Testis (tissue), 3 donors: ENCODE results near the gene AMOTL1. TPM values are rescaled to one million over a fixed set of nuclear protein-coding genes. Genes with fewer than 3 reads are reported as not detected.

Source experiments
- DNase-seq: peaks from one replicate; pipeline ENCODE4 v3.0.0-alpha.2; 2019
- H3K27ac ChIP-seq, 2 donors: fragments of 200-600 bp; sonication (generic); one replicate each; pipeline ENCODE4 v1.5.1; 2019
- H3K27me3 ChIP-seq: fragments of 200-600 bp; sonication (generic); one replicate; pipeline ENCODE4 v1.5.1; 2019
- H3K36me3 ChIP-seq: fragments of 200-600 bp; sonication (generic); one replicate; pipeline ENCODE4 v1.5.1; 2017; ENCODE audit warnings: low read depth; ENCODE audit errors: missing control alignments
- H3K4me1 ChIP-seq: fragments of 200-600 bp; sonication (generic); one replicate; pipeline ENCODE4 v1.5.1; 2019
- H3K4me3 ChIP-seq, 2 donors: fragments of 200-600 bp; sonication (generic); one replicate each; pipeline ENCODE4 v1.5.1; 2017 to 2019
- H3K9me3 ChIP-seq: fragments of 200-600 bp; sonication (generic); one replicate; pipeline ENCODE4 v1.5.1; 2017
- CTCF ChIP-seq, 3 experiments: fragments of 450-650 bp in 2 of 3; fragments of 200-600 bp in 1 of 3; sonication (generic) in 1 of 3; IDR thresholded peaks; one replicate each; pipeline ENCODE4 v1.5.1; 2016 to 2019; ENCODE audit warnings: antibody characterized with exemption in 3 of 3, mild to moderate bottlenecking in 2 of 3, moderate library complexity in 1 of 3
- POLR2A ChIP-seq: fragments of 450-650 bp; IDR thresholded peaks from one replicate; pipeline ENCODE4 v1.6.1; 2017; ENCODE audit warnings: antibody characterized with exemption, mild to moderate bottlenecking, moderate library complexity
- WGBS, 2 donors: methylation state at CpG; one replicate each; pipeline ENCODE4 v1.1.5; 2018; 5-methylcytosine and 5-hydroxymethylcytosine counted together
- intact Hi-C: fragments of 100-400 bp; cut with DNase I; formaldehyde crosslinking; loops from one replicate; pipeline ENCODE4 v1.15.1; 2023; ENCODE audit warnings: low total_unique reads
- polyA plus RNA-seq: library from polyadenylated mRNA; stranded (reverse); fragments of 350-450 nt; fragmentation: Illumina TruSeq; extraction: RNeasy Lipid Tissue Mini Kit (QIAGEN cat#74804); gene quantifications from one replicate; pipeline ENCODE4 v1.2.3, GENCODE V29; 2014; ENCODE audit warnings: low read depth, low replicate concordance; ENCODE audit not compliant: insufficient read depth
- total RNA-seq, 2 donors: library from RNA; depleted of rRNA; stranded (reverse); fragments of >200 nt; gene quantifications; one replicate each; pipeline ENCODE4 v1.2.3, GENCODE V29; 2016

The AMOTL1 gene
- total and polyA plus RNA-seq, 3 donors from 2014 or later = 17.1 to 25.4 (median 18.7) TPM

- no peaks in the 10 kb centered on the region for H3K9me3 ChIP-seq
Measured at GRCh38 chr11:94758666-94759065, 9.5 kb upstream of the AMOTL1 start.

GRCh38 chr11:94759522-94759921 is 8.6 kb upstream of the AMOTL1 start:
- TF ChIP-seq CTCF (IDR thresholded peaks at IDR 0.05) (no peak), POLR2A (no peak)
- WGBS, 2 donors = 90 to 93% methylated on average over 2 of the region's 2 CpGs
- no peaks in the 10 kb centered on the region for H3K27me3 ChIP-seq
- no peaks in the 10 kb centered on the region for H3K9me3 ChIP-seq
- no peak overlapping the region for H3K27ac ChIP-seq
- H3K4me1 ChIP-seq = no peaks in the 10 kb centered on the region
- DNase-seq = no peak
- no peaks in the 10 kb centered on the region for H3K36me3 ChIP-seq
- intact Hi-C loops = no loop called here
- no peak overlapping the region for H3K4me3 ChIP-seq

More at GRCh38 chr11:94758666-94759065, 9.5 kb upstream of the AMOTL1 start:
- TF ChIP-seq CTCF (IDR thresholded peaks at IDR 0.05) (no peak), POLR2A (no peak)
- no peak overlapping the region for H3K27ac ChIP-seq
- intact Hi-C loops = no loop called here
- no peaks in the 10 kb centered on the region for H3K36me3 ChIP-seq
- H3K4me1 ChIP-seq = no peaks in the 10 kb centered on the region
- H3K27me3 ChIP-seq = no peaks in the 10 kb centered on the region
- WGBS, 2 donors = 70 to 80% methylated on average over 3 of the region's 3 CpGs
- DNase-seq = no peak
- H3K4me3 ChIP-seq = no peak overlapping the region

GRCh38 chr11:94760296-94760695 is 7.9 kb upstream of the AMOTL1 start:
- H3K4me1 ChIP-seq = no peaks in the 10 kb centered on the region
- no peak overlapping the region for H3K27ac ChIP-seq
- H3K9me3 ChIP-seq = no peaks in the 10 kb centered on the region
- no peak overlapping the region for H3K4me3 ChIP-seq
- no peak for DNase-seq
- H3K27me3 ChIP-seq = no peaks in the 10 kb centered on the region
- TF ChIP-seq CTCF (IDR thresholded peaks at IDR 0.05) (no peak), POLR2A (no peak)
- H3K36me3 ChIP-seq = no peaks in the 10 kb centered on the region
- intact Hi-C loops = no loop called here

- H3K4me3 ChIP-seq = no peak overlapping the region
- no peak for DNase-seq
- H3K36me3 ChIP-seq = no peaks in the 10 kb centered on the region
- WGBS, 2 donors = 96 to 100% methylated on average over 1 of the region's 1 CpG
- TF ChIP-seq POLR2A = no peak
- TF ChIP-seq CTCF (IDR thresholded peaks at IDR 0.05) = peak in 2 of 3 experiments; percentile 6 to 17
- H3K27me3 ChIP-seq = no peaks in the 10 kb centered on the region
- no peaks in the 10 kb centered on the region for H3K9me3 ChIP-seq
- H3K4me1 ChIP-seq = no peaks in the 10 kb centered on the region
- H3K27ac ChIP-seq = no peak overlapping the region
- intact Hi-C loops = no loop called here
Measured at GRCh38 chr11:94762208-94762607, 5.9 kb upstream of the AMOTL1 start.

GRCh38 chr11:94762995-94763394 is 5.2 kb upstream of the AMOTL1 start:
- H3K36me3 ChIP-seq = no peaks in the 10 kb centered on the region
- no peak for DNase-seq
- WGBS, 2 donors = 90 to 96% methylated on average over 2 of the region's 2 CpGs
- intact Hi-C loops = no loop called here
- no peak for TF ChIP-seq POLR2A
- TF ChIP-seq CTCF (IDR thresholded peaks at IDR 0.05) = no peak
- no peaks in the 10 kb centered on the region for H3K4me1 ChIP-seq
- H3K27ac ChIP-seq = no peak overlapping the region
- no peak overlapping the region for H3K4me3 ChIP-seq
- no peaks in the 10 kb centered on the region for H3K27me3 ChIP-seq
- H3K9me3 ChIP-seq = no peaks in the 10 kb centered on the region
